GM18951 (cell line): Measurements from ENCODE around the gene DUOXA1.
"Not testable (repeated sequence)": the region's sequence is repeated elsewhere in the genome, so short reads cannot be mapped to it uniquely, and the experiment has no call there.

Experiments
- POLR2A ChIP-seq: IDR thresholded peaks from 4 replicates; pipeline ENCODE4 v1.6.1; 2011; ENCODE audit warnings: mild to moderate bottlenecking; ENCODE audit not compliant: insufficient read length, insufficient read depth; ENCODE audit errors: extremely low read depth
- in situ Hi-C: fragments of 300-500 bp; cut with MboI; formaldehyde crosslinking; loops from one replicate; pipeline ENCODE4 v1.12.0; 2022; ENCODE audit warnings: low sequenced_read_pairs, mixed read lengths, inconsistent platforms; ENCODE audit not compliant: unreplicated experiment

DUOXA1 gene

DNA sequence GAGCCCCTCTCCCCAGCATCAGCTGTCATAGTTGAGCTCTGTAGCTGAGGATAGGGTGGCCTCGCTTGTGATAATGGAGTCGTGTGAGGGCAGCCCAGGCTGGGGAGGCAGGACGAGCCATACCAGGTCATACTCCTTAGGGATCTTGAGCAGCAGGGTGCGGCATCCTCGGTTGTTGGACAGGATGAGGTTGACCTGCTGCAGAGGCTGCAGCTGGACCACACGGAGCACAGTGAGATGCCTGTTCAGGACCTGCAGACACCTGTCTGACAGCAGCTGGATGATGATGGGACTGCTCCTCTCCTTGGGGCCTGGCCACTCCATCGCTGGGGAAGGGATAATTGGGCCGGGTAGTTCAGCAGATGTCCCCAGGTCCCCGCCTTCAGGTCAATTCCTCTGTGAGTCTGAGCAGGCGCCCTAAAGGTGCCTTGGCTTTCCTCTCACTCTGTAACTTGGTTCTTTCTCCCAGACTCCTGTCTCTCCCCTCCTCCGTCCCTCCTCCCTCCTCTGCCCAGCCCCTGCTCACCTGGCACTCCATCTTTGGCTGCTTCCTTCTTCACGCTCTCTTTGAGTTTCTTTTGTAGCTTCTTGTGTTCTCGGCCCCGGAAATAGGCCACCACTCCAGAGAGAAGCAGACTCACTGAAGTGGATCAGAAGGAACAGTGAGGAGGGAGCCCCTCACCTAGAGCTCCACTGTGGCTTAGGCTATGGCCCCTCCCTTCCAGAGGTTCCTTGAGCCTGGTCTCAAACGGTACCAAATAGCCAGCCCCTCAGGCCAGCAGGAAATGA, 23.5 kb downstream of the DUOXA1 start:
- in situ Hi-C loops = no loop called here
- TF ChIP-seq POLR2A = no peak

DNA sequence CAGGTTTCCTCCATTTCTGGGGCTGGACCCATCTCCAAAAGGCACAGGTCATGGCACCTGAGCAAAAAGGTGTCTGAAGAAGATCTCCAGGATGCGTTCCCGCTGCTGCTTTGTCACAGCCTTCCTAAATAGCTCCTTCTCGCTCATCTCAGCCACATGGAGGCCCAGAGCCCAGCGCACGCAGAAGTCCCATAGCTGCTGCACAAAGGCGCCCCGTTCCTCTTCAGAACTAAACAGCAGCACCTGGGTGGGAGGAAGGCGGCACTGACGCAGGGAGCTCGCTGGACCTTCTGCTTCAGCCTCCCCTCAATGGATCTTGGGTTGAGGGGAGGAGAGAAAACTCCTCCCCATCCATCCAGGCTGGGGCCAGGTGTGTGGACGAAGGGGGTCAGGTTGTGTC, 24.1 kb downstream of the DUOXA1 start:
- in situ Hi-C loops = no loop called here

DNA sequence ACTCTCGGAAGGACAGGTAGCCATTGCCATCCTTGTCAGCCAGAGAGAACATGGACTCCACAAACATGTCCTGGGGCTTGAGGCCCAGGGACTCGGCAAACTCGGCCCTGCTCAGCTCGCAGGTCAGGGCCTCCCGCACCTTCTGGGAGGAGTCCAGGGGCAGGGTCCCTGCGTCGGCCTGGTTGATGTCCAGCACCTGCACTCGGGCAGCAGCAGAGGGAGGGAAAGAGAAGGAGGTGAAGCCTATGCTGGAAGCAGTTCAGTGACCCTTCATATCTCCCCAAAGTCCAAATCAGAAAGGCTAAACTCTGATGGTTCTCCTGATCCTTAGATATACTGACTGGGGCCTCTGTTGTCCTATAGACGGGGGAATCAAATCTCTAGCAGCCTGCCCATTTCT, 25.5 kb downstream of the DUOXA1 start:
- in situ Hi-C loops = not testable (repeated sequence)

More for the DNA sequence above, 24.1 kb downstream of the DUOXA1 start:
- no peak for TF ChIP-seq POLR2A

DNA sequence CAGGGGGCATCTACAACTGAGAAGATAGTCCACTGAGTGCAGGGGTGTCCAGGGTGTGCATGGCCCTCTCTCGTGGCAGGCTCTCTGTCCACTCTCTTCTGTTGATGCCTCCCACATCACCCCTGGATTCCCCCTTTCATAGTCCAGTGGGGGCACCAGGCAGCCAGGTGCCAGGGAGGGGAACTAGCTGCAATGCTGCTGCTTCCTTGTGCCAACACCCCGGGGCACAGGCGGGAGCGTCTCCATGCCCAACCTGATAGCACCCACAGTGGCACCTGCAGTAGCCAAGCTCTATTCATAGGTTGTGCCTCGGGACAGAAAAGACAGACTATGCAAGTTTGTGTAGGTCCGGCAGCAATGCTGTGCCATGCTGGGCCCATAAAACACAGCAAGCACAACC, 27.5 kb downstream of the DUOXA1 start:
- no peak for TF ChIP-seq POLR2A
- in situ Hi-C loops = no loop called here

DNA sequence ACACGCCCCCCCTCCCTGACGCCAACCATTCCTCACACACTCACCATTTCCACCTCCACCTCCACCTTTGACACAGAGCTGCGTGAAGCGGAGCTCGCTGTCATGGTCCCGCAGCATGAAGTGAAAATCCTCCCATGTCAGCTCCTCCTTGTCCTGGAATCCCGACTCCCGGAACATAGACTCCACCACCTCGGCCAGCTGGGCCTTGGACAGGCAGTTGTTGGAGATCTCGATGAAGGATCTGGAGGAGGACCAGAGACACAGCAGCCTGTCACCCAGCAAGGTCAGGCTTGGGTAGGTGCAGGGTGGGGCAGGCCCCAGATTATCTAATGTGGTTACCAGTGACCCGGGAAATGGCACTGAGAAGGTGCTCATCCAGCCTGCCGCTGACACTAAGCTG, 27.9 kb downstream of the DUOXA1 start:
- TF ChIP-seq POLR2A = no peak
- in situ Hi-C loops = no loop called here

DNA sequence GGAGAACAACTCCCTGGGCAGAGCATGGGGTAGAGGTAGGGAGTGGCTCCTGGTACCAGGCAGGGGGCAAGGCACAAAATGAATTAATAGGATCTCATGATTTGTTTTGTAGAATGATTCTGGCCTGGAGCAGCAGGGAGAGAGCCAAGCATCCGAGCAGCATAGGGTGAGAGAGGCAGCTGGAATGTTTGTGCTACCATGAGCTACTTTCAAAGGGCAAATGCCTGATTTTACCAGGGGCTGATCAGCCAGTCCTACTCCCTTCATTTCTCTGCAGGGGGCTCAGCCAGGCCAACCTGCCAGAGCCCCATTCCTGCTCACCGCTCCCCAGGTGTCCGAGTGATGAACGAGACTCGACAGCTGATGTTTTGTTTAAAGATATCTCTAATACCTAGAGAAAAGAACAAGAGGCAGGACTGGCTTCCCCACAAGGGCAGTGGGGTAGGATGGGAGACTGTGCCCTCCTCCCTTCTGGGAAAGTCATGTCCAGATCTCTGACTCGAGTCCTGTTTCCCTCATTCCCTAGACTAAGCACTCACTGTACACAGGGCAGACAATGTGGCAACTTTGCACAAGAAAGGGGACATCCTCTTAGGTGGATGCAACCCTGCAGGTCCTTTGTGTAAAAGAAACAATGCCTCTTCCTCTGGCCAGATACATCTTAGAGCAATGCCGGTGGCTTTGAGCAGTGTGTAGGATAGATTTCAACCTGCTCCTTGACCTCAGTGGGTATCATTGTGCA, 28.6 kb downstream of the DUOXA1 start:
- no peak for TF ChIP-seq POLR2A
- in situ Hi-C loops = no loop called here

DNA sequence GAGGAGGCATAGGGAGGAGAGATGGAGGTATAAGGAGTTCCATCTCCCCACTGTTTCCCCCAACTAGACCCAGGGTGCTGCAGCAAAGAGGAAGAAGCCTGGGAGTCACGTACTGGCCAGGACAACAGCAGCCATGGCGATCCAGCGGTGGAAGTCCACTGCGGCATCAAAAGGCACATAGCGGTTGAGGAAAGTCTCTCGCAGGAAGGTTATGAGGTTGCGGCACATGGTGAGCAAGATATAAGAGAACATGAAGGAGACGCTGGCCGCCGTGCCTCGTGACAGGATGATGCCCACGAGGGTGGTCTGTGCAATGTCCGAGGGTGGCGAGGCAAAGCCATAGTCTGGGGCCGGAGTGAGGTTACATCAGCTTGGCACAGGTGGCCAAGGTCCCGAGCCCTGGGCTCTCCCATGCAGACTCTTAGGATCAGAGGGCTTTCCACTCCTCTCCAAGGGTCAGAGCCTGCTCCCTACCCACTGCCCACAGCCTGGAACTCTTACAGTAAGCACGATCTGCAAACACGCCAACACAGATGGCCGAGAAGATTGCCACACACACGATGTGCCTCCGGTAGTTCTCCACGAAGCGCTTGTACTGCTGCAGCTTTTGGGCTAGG, 30.0 kb downstream of the DUOXA1 start:
- in situ Hi-C loops = no loop called here
- no peak for TF ChIP-seq POLR2A

DNA sequence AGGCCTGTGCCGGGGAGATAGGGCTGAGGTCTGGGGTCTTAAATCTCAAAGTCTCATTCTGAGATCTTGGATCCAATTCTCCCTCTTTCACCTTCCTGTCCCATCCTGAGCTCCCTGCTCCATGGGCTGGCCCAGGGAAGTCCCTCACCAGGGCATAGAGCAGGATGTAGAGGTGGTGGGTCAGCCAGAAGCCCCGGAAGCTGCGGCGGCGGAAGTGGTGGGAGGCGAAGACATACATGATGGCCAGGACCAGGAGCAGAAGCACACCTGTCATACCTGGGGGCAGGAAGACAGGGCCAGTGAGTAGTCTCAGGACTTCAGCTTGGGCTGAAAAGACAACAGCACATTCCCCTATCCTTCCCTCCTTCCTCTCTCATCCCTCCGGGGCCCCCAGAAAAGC, 32.2 kb downstream of the DUOXA1 start:
- TF ChIP-seq POLR2A = no peak
- in situ Hi-C loops = no loop called here

DNA sequence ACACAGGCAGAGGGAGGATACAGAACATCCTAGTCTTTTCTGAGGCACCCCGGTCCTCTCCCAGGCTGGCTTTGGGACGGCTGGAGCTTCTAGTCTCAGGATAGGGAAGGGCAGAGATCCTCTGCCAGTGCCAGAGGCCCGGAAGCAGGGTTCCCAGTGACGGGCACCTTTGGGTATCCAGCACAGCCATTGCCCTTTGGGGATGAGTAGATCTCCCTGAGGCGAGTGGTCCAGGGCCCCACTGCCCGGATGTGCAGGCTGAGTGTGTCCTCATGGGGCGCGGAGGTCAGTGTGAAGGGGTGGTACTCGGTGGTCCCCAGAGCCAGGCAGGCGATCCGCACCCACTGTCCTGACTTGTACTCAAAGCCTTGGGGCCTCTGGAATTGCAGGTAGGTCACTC, 34.0 kb downstream of the DUOXA1 start:
- in situ Hi-C loops = no loop called here
- no peak for TF ChIP-seq POLR2A

DNA sequence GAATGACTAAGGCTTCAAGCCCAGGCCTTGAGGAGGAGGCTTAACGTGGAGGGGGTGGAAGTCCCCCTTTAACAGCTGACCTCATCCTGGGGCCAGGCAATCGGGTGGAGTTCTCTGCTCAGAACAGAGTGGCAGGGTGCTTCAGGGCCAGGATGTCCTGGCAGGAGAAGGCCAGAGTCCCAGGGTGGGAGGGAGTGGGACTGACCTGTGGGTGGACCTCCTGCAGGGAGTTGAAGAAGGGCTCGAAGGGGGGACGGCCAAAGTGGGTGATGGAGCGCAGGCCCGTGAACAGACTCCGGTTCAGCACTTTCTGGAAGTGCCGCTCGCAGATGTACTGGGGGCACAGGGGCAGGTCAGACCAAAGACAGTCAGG, 35.3 kb downstream of the DUOXA1 start:
- TF ChIP-seq POLR2A = no peak
- in situ Hi-C loops = no loop called here

DNA sequence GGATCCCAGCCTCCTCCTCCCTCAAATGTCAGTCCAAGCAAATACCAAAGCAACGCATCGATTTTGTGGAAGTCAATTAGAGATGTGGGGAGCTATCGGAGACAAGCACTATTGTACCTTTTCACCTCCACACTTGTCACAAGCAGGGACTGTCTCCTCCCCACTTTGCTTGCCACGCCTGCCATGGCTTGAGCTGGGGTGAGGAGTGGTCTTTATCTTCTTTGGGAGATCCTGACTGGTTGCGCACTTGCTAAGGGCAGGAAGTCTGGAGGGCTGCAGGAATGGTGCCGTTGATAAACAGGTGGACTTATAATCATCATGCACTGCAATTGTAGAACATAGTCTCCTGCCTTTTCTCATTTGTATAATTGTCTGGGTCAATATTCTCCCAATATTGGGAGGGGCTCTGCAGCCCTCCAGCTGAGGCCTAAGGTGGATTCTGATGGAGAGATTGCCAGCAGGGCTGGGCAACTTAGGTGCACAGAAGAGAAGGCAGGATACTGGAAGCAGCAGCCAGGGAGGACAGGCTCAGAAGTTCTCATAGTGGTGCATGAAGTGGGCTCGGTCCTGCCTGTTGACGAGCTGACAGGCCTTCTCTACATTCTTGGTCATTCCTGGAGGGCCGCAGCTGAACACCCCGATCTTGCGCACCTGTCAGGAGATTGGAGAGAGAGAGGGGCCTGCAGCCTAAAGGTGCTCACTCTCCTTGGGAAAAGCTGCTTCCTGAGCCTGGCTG, 35.9 kb downstream of the DUOXA1 start:
- TF ChIP-seq POLR2A = no peak
- in situ Hi-C loops = no loop called here

DNA sequence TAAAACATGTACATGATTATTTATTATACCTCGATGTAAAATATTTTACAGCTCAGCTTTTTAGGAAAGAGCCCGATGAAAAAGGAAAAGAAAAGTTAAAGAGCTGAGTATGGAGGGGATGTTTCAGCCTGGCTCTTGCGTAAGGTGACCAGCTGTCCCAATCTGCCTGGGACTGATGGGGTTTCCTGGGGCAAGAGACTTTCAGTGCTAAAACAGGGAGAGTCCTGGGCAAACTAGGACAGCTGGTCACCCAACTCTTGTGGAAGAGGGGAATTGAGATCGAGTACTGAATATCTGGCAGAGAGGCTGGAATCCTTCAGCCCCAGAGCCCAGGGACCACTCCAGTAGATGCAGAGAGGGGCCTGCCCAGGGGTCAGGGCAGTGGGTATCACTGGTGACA, 36.7 kb downstream of the DUOXA1 start:
- in situ Hi-C loops = no loop called here
- TF ChIP-seq POLR2A = no peak

DNA sequence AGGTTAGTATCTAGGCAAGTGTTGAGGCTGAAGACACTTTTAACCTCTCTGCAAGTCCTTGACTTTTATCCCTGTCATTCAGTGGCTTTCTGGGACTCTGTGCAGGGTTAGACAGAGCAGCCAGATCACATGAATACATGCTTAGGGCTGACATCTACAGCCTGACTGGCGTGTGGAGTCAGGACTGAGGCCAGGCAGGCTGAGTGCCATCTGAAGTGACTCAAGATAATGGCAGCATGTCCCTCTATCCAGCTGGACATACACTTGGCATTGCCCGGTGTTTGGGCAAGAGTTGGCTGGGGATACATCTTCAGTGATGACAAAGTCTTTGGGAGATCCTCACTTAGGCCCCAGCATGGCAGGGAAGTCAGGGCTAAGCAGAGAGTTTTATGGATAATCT, 38.1 kb downstream of the DUOXA1 start:
- in situ Hi-C loops = no loop called here

DNA sequence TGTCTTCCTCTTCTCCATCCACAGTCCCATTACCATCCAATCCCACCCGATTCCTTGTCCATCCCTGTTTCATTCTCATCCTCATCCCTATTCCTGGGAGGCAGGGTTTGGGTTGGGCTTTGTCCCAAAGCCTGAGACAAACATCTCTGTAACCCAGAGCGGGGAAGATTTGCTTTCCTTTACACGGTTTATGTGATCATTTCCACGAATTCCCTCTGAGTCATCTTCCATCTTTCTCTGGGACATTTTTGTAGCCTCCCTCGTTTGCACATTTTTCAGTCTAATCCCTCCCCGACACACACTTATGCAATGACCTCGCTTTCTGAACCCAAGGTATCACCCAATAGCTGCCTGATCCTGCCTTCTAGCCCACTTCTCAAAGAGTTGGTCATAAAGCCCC, 38.5 kb downstream of the DUOXA1 start:
- in situ Hi-C loops = no loop called here
- TF ChIP-seq POLR2A = no peak

More for the DNA sequence above, 38.1 kb downstream of the DUOXA1 start:
- no peak for TF ChIP-seq POLR2A
